ENCODE data around the gene APOA4.

DNA sequence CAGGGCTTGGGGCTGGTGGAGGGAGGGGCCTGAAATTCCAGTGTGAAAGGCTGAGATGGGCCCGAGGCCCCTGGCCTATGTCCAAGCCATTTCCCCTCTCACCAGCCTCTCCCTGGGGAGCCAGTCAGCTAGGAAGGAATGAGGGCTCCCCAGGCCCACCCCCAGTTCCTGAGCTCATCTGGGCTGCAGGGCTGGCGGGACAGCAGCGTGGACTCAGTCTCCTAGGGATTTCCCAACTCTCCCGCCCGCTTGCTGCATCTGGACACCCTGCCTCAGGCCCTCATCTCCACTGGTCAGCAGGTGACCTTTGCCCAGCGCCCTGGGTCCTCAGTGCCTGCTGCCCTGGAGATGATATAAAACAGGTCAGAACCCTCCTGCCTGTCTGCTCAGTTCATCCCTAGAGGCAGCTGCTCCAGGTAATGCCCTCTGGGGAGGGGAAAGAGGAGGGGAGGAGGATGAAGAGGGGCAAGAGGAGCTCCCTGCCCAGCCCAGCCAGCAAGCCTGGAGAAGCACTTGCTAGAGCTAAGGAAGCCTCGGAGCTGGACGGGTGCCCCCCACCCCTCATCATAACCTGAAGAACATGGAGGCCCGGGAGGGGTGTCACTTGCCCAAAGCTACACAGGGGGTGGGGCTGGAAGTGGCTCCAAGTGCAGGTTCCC lies 6.5 kb upstream of the APOA4 start, which contains the start of gene APOC3:
- TF ChIP-seq, protein P1, sequence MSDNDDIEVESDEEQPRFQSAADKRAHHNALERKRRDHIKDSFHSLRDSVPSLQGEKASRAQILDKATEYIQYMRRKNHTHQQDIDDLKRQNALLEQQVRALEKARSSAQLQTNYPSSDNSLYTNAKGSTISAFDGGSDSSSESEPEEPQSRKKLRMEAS (IDR thresholded peaks at IDR 0.05), result no peak
- TF ChIP-seq EZH2 (IDR thresholded peaks at IDR 0.05) (no peak), POLR2A (IDR thresholded peaks at IDR 0.05; ENCODE audit: borderline replicate concordance, extremely low read depth, insufficient read depth, insufficient read length) (no peak), SIN3A (IDR thresholded peaks at IDR 0.05; ENCODE audit: low read depth) (no peak), ELF1 (IDR thresholded peaks at IDR 0.05; ENCODE audit: borderline replicate concordance, low read depth) (no peak), POLR2AphosphoS5 (IDR thresholded peaks at IDR 0.05; ENCODE audit: low read depth, low read length) (no peak), SP1 (IDR thresholded peaks at IDR 0.05; ENCODE audit: low read depth) (no peak)
- TF ChIP-seq, protein P2, sequence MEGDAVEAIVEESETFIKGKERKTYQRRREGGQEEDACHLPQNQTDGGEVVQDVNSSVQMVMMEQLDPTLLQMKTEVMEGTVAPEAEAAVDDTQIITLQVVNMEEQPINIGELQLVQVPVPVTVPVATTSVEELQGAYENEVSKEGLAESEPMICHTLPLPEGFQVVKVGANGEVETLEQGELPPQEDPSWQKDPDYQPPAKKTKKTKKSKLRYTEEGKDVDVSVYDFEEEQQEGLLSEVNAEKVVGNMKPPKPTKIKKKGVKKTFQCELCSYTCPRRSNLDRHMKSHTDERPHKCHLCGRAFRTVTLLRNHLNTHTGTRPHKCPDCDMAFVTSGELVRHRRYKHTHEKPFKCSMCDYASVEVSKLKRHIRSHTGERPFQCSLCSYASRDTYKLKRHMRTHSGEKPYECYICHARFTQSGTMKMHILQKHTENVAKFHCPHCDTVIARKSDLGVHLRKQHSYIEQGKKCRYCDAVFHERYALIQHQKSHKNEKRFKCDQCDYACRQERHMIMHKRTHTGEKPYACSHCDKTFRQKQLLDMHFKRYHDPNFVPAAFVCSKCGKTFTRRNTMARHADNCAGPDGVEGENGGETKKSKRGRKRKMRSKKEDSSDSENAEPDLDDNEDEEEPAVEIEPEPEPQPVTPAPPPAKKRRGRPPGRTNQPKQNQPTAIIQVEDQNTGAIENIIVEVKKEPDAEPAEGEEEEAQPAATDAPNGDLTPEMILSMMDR (IDR thresholded peaks at IDR 0.05 in 2 of 3, conservative IDR thresholded peaks at IDR 0.05 in 1 of 3; ENCODE audit: borderline replicate concordance in 1 of 3, insufficient read depth in 1 of 3, low read depth in 2 of 3, low read length in 2 of 3), result no peak
- TF ChIP-seq, protein P3, sequence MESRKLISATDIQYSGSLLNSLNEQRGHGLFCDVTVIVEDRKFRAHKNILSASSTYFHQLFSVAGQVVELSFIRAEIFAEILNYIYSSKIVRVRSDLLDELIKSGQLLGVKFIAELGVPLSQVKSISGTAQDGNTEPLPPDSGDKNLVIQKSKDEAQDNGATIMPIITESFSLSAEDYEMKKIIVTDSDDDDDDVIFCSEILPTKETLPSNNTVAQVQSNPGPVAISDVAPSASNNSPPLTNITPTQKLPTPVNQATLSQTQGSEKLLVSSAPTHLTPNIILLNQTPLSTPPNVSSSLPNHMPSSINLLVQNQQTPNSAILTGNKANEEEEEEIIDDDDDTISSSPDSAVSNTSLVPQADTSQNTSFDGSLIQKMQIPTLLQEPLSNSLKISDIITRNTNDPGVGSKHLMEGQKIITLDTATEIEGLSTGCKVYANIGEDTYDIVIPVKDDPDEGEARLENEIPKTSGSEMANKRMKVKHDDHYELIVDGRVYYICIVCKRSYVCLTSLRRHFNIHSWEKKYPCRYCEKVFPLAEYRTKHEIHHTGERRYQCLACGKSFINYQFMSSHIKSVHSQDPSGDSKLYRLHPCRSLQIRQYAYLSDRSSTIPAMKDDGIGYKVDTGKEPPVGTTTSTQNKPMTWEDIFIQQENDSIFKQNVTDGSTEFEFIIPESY (IDR thresholded peaks at IDR 0.05; ENCODE audit: extremely low read depth, insufficient replicate concordance, low read length), result no peak
- TF ChIP-seq, protein P4, sequence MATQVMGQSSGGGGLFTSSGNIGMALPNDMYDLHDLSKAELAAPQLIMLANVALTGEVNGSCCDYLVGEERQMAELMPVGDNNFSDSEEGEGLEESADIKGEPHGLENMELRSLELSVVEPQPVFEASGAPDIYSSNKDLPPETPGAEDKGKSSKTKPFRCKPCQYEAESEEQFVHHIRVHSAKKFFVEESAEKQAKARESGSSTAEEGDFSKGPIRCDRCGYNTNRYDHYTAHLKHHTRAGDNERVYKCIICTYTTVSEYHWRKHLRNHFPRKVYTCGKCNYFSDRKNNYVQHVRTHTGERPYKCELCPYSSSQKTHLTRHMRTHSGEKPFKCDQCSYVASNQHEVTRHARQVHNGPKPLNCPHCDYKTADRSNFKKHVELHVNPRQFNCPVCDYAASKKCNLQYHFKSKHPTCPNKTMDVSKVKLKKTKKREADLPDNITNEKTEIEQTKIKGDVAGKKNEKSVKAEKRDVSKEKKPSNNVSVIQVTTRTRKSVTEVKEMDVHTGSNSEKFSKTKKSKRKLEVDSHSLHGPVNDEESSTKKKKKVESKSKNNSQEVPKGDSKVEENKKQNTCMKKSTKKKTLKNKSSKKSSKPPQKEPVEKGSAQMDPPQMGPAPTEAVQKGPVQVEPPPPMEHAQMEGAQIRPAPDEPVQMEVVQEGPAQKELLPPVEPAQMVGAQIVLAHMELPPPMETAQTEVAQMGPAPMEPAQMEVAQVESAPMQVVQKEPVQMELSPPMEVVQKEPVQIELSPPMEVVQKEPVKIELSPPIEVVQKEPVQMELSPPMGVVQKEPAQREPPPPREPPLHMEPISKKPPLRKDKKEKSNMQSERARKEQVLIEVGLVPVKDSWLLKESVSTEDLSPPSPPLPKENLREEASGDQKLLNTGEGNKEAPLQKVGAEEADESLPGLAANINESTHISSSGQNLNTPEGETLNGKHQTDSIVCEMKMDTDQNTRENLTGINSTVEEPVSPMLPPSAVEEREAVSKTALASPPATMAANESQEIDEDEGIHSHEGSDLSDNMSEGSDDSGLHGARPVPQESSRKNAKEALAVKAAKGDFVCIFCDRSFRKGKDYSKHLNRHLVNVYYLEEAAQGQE (IDR thresholded peaks at IDR 0.05; ENCODE audit: low read depth), result no peak
